CD4-positive, alpha-beta T cell treated with Interleukin-4 for 4 hours (primary cell): ENCODE measurements around the gene ISL2.

Experiments
- DNase-seq: peaks from one replicate; pipeline ENCODE4 v3.0.0-alpha.2; 2020

Gene ISL2

DNA sequence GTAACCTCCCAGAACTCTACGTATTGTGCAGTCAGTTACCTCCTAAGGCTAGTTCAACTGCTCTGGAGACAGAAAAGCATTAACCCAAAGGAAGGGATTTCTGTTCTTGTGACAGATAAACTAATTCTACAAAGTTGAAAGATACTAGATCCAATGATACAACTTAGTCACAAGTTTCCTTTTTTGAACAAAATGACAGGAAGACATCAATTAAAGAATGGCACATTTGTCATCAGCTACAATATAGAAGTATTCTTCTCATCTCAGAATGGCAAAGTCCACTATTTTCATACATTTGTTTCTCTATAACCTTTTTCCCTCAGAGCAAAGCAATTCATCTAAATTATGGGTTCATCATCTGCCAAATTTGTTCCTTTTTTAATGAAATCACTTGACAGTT, 43.7 kb downstream of the ISL2 start:
- DNase-seq: no peak

DNA sequence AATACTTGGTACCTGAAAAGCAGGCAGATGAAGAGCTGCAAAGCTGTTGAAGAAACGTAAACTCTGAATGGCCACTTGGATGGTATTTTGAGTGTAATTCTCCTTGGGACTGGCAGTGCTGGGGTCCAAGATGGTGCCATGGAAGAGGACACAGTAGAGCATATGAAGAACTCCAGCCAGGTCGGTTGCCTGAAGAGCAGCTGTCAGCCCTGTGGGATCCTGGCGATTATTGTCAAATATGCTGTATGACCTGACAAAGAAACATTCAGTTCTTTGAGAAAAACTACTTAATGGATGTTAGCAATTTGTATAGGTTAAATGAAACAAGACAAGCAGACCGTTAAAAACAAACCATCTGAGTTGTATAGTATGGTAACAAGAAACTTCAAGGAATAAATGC, 44.8 kb downstream of the ISL2 start:
- no peak for DNase-seq

DNA sequence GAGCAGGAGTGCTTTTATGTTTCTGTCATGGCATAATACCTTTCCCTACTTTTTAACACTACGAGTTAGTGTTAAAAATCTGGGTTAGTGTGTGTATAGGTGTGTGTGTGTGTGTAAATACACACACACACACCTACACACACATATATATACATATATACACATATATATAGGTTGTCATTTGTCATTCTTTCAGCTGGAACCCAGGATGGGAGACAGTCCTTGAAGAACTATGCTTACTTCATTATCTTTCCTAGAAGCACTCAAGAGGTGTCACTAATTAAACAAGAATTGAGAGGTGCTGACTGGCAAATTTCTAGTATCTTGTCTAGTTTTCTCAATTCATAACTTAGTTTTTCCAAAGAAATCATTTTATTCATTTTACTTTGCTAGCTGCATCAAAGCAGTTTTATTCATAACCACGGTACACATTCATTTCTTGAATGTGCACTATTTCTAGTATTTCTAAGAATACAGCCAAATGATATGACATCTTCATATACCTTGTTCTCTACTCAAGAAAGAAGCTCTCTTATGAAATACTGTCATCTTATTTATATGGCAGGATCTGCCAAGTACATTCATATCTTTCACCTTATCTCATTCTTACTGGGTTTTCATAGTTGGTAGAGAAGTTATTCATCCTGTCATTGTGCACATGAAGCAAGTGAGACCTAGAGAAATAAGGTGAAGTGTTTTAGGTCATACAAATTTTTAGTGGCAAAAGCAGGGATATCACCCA, 46.6 kb downstream of the ISL2 start:
- no peak for DNase-seq

DNA sequence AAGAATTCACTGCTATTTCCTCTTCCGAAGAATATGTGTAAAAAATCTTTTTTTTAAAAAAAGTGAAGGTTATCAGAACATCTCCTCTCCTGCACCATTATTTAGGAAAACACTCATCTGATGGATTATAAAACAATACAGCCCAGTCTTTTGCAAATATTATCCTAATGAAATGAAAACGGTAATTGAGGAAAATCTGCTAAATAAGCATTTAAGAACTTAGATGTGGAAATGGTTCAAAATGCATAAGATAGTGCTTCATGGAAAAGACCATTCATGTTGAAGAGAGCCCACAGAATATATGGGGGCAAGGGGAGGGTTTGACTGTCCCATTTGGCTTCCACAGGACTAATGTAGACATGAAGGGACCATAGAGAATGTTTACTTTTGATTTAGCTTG, 47.8 kb downstream of the ISL2 start:
- no peak for DNase-seq

DNA sequence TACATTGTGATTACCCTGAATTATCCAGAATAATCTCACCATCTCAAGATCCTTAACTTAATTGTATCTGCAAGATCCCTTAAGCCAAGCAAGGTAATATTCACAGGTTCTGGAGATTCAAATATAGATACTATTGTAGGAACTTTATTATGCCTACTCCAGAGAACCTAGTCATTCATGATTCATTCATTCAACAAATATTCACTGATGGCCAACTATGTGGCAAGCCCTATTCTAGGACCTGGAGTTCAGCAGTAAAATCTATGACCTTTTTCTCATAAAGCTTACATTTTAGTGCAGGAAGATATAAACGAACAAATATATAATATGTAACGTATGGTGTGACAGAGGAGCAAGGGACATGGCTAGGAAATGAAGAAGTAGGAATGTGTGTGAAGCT, 49.6 kb downstream of the ISL2 start:
- no peak for DNase-seq

DNA sequence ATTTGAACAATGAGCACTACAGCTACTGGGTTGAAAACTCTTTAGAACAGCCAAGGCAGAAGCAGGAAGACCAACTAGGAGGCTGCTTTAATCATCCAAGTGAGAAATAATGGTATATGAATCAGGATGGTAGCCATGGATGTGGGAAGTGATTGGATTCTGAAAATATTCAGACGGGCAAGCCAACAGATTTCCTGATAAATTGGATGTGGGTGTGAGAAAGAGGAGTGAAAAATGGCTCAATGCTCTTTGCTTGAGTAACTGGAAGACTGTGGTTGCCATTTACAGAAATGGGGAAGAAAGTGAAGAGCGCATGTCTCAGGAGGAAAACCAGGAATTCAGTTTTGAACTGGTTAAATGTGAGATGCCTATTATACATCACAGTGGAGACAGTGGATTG, 50.4 kb downstream of the ISL2 start:
- DNase-seq: no peak

DNA sequence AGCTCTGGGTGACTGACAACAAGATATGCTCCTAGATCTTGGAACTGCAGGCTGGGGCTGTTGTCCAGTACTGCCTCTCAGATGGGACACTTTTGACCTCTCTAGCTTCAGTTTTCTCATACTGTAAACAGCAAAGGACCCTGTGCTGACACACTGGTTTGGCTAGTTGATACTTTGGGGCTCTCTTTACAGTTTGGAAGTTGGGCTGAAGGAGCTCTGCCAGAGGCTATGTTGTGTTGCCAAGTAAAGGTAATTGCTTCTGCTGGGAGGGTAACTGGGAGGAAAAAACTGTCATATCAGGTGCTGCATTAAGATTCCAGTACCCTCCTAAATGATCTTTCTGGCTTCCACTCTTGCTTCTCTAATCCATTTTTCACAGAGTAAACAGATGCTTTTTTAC, 54.0 kb downstream of the ISL2 start:
- no peak for DNase-seq

DNA sequence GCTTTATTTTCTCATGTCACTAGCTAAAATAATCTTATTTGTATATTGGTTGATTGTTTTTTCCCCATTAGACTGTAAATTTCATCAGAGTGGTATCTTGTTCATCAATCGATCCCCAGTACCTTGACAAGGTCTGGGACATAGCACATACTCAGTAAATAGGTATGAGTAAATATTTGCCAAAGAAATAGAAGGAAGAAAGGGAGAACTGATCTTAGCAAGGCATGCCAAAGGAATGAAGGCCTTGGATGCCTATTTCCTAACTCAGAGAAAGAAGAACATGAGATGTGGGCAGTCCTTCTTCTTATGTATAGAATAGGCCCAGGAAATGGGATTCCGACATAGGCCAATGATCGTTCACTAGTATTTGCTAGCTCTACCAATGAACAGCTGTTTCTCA, 54.7 kb downstream of the ISL2 start:
- DNase-seq: no peak

DNA sequence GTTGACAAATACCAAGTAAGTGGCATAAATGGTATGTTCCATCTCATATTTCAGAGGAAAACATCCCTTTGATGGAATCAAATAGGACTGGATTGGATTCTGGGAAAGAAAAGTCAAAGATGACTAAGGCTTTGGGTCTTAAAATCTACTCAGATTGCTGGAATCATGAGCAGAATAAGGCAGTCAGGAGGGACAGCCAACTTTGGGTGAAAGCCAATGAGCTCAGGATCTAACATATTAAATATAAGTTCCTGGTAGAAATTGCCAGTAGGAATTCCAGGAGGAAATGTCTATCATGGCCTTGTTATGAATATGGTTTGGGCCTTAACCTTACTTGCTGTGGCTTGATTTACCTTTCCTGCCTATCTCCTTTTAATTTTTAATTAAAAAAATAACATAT, 55.3 kb downstream of the ISL2 start:
- DNase-seq: no peak
